Activated CD4-positive, CD25-positive, alpha-beta regulatory T cell treated with anti-CD3 and anti-CD28 coated beads, Interleukin-2, amount 50 U/mL, for 72 hours (primary cell): ENCODE measurements around the gene JMJD8.

Experiments
- DNase-seq: peaks from one replicate; pipeline ENCODE4 v3.0.0; 2021

JMJD8 gene

GRCh38 chr16:687499-687898 is 3.4 kb upstream of the JMJD8 start:
- no peak for DNase-seq

GRCh38 chr16:686459-687260 is 2.5 kb upstream of the JMJD8 start:
- no peak for DNase-seq

- no peak for DNase-seq
Measured at GRCh38 chr16:685967-686366, 1.8 kb upstream of the JMJD8 start.

- DNase-seq: no peak
Measured at GRCh38 chr16:684961-685696, 995 bp upstream of the JMJD8 start.

GRCh38 chr16:683396-684070 is 601 bp downstream of the JMJD8 start:
- no peak for DNase-seq

- DNase-seq: no peak
Measured at GRCh38 chr16:682493-683395, 1.4 kb downstream of the JMJD8 start.

GRCh38 chr16:681746-682427 is 2.2 kb downstream of the JMJD8 start:
- DNase-seq: no peak

- DNase-seq: no peak
Measured at GRCh38 chr16:680967-681745, 3.0 kb downstream of the JMJD8 start.

- no peak for DNase-seq
Measured at GRCh38 chr16:680625-680945, 3.5 kb downstream of the JMJD8 start.

GRCh38 chr16:679814-680624 is 4.1 kb downstream of the JMJD8 start, which contains the start of gene STUB1:
TSS of gene STUB1 (plus strand) at chr16:680410. CDS start at chr16:680526, 116 bp downstream.
- DNase-seq: peak; percentile 90

GRCh38 chr16:678858-679813 is 5.0 kb downstream of the JMJD8 start:
- DNase-seq: peak; percentile 61

- no peak for DNase-seq
Measured at GRCh38 chr16:678209-678857, 5.8 kb downstream of the JMJD8 start.

- no peak for DNase-seq
Measured at GRCh38 chr16:677316-678190, 6.6 kb downstream of the JMJD8 start.

GRCh38 chr16:676913-677312 is 7.2 kb downstream of the JMJD8 start:
- no peak for DNase-seq

GRCh38 chr16:676565-676902 is 7.6 kb downstream of the JMJD8 start:
- DNase-seq: no peak

- DNase-seq: no peak
Measured at GRCh38 chr16:675884-676564, 8.1 kb downstream of the JMJD8 start.
